GM18517 (cell line): Measurements from ENCODE around the gene RIN3.
"Not testable (repeated sequence)": the region's sequence is repeated elsewhere in the genome, so short reads cannot be mapped to it uniquely, and the experiment has no call there.

Experiments
- ATAC-seq: cut with Tn5 transposase; IDR thresholded peaks from one replicate; pipeline ENCODE4 v1.9.1; 2021; ENCODE audit warnings: mild to moderate bottlenecking, moderate library complexity; ENCODE audit not compliant: unreplicated experiment

RIN3 gene

GRCh38 chr14:92622311-92622710, 108.7 kb downstream of the RIN3 start:
- ATAC-seq = no peak

- ATAC-seq = no peak
Observed at GRCh38 chr14:92624764-92625163, 111.2 kb downstream of the RIN3 start.

DNA sequence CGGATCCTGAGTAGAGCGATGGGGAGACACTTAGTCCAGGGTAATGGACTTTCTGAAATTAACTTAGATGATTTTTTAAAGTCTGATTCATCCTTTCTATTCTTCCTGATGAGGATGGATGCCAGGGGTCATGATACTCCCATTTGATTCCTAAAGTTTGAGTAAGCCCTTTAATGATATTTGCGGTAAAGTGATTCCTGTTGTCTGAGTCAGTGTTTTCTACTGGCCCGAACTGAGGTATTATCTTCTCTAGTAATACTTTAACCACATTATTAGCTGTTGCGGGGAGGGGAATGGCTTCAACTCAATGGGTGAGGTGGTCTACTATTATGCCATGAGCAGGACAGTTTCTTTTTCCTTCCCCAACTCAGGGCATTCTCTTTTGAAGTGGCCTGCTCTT, 111.6 kb downstream of the RIN3 start:
- ATAC-seq = no peak

DNA sequence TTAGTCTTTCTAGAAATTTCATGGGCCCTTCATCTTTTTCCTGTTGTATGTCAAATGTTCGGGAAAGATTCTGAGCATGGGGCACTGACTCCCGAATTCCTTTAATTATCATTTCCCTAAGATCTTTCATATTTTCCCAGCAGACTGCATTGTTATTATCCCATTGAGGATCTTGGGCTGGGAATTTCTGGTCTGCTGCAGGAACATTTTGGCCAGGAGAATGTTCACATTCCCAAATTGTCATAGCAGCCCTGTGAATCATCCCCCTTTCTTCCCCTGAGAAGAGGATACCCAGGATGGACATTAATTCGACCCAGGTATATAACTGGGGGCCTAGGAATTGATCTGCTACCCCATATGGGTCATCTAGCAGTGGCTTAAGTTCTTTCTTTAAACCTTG, 112.5 kb downstream of the RIN3 start:
- ATAC-seq = no peak

DNA sequence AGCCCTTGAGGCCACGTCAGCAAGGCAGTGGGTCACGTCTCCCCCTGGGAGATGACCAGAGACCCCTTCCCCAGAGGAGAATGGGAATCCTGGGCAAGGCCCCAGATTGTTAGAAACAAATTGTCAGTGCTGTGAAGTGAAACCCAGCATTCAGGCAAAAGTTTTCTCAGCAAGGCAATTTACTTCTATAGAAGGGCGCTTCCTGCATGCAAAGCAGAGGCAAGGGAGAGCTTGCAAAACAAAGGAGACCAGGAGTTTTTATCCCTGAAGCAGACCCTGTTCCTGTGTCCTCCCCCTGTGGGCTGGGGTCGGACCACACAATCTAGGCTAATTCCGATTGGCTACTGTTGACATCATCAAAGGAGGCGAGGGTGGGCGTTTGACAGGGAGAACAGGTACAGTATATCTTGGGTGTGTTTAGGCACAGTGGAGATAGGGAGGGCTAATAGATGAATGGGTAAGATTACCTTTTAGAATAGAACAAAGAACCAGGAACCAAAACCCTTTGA, 114.2 kb downstream of the RIN3 start:
- ATAC-seq = no peak

GRCh38 chr14:92628636-92629035, 115.1 kb downstream of the RIN3 start:
- no peak for ATAC-seq

DNA sequence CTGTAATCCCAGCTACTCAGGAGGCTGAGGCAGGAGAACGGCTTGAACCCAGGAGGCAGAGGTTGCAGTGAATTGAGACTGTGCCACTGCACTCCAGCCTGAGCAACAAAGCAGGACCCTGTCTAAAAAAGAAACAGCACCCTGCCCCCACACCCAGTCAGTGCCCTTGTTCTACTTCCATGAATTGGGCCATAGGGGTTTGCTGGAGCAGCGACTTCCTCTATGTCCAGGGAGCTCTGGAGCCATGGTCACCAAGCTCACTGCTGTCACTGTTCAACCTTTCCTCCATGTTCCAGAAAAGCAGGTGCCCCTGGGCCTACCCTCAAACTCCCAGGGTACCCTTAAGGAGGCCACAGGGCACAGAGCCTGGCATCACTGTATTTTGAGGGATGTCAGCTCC, 116.8 kb downstream of the RIN3 start:
- ATAC-seq = no peak

DNA sequence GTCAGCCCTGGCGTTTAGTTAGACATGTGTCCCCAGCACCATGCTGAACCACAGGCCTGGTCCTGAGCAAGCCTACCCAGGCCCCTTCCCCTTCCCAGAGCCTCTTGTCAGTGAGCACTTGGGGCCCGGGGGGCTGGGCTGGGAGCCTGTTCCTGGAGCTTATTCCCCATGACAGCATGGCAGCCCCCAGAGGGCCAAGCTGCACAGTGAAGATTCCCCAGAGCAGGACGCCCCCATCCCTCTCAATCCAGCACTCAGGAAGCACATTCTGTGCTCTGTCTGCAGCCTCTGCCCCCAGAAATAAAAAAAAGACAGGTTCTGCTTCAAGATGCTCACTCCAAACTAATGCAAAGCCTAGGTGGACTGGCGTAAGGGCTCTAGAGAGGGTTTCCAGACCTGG, 117.5 kb downstream of the RIN3 start:
- no peak for ATAC-seq

GRCh38 chr14:92632546-92633273, 119.1 kb downstream of the RIN3 start:
- no peak for ATAC-seq

DNA sequence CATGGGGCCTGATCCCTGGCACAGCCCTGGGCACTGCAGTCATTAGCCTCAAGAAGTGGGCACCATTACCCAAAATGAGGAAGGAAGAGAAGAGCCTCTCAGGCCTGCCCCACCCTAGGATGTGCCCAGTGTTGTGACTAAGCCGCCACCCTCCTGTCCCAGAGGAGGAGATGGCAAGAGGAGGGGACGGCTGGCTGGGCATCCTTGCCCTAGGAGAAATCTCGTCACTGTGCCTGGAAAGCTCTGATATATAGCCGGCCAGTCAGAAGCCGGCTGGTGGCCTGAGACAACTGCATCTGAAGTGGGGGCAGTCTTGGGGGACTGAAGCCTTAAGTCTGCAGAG, 119.7 kb downstream of the RIN3 start:
- ATAC-seq = no peak

- ATAC-seq = no peak
Observed at GRCh38 chr14:92633724-92634123, 120.1 kb downstream of the RIN3 start.

DNA sequence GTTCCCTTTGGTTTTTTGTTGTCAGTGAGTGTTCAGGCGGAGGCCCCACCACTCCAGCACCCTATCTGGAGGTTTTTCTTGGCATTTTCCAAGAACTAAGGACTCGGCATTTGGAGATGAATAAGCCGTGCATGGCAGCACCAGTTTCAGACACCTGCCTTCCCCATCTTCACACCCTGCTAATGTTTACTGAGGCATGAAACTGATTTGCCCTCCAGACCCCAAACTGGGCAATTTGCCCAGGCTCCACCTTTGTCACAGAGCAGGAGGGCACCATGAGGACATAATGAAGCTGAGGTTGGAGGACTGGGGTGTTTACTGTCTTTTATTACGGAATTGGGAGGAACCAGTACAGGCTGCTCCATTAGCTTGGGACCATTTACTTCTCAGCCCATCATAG, 121.5 kb downstream of the RIN3 start:
- ATAC-seq = no peak

- no peak for ATAC-seq
Observed at GRCh38 chr14:92635896-92636295, 122.3 kb downstream of the RIN3 start.

DNA sequence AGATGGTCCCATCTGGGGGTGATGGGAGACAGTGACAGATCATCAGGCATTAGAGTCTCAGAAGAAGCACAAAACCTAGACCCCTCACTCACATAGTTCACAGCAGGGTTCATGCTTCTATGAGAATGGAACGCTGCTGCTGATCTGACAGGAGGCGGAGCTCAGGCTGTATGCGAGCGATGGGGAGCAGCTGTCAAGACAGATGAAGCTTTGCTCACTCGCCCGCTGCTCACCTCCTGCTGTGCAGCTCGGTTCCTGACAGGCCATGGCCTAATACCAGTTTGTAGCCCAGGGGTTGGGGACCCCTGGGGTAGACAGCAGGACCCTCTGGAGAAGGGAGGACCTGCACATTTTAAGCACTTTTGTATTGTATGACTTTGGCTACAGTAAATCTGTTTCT, 123.6 kb downstream of the RIN3 start:
- no peak for ATAC-seq

DNA sequence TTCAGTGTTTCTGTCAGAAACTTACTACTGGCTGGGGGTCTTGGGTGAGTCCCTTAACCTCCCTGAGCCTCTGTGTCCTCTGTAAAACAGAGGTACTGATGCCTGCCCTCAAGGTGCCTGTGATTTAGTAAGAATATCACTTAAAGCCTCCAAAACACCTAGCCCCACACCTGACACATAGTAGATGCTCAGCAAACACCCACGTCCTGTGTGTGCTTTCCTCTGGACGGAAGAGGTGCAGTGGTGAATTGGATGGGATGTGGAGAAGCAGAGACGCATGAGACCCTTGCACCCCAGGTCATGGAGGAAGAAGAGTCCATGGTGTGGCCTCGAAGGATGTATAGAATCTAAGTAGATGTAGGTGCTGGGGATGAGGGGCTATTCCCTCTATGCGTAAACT, 124.3 kb downstream of the RIN3 start:
- ATAC-seq = no peak

DNA sequence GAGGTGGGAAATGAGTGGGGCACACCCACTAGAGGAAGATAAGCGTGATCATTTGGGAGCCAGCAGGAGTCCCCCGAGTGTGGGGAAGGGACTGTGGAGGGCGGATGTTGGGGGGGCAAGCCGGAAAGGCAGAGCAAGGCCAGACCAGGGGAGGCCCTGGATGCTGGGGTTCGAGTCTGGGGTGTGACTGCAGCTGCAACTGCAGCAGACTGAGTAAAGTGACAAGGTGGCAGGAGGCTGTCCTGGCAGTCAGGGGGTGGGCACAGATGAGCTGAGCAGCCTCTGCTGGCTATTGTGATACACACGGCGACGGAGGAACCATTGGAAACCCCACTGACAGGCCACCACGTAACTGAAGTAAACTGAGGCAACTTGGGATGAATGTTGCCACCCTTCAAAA, 124.7 kb downstream of the RIN3 start:
- no peak for ATAC-seq

DNA sequence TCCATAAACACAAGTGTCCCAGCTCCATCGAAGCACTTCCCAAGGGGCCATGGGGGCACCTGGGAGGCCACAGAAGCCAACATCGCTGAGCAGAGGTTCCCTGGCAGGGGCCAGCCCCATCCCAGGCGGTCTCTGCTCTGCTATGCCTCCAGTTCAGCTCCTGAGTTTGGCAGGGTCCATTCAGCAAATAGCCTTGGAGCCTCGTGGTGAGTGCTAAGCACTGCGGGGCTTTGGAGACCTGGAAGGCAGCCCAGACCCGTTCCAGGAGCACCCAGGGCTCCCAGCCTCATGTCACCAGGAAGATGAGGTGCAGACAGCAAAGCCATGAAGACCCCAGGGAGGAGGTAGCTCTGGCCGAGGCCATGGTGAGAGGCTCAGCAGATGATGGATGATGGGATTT, 125.3 kb downstream of the RIN3 start:
- ATAC-seq = no peak

DNA sequence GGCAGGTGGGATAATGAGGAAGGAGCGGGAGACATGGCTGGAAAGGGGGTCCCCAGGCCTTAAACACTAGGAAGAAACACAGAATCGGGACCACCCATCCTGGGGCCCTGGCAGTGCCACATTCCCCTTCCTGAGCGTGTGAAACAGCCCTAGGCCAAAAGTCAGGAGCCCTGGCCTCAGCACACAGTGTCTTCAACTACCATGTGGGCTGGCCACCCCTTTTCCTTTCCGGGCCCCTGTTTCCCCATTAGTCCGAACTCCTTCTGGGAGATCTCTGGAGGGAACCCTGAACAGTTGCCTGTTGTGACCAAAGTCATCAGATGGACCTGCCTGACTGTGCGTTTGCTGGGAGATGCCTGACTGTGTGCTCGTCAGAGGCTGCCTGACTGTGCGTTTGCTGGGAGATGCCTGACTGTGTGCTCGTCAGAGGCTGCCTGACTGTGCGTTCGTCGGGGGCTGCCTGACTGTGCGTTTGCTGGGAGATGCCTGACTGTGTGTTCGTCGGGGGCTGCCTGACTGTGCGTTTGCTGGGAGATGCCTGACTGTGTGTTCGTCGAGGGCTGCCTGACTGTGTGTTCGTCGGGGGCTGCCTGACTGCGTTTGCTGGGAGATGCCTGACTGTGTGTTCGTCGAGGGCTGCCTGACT, 126.0 kb downstream of the RIN3 start:
- ATAC-seq = not testable (repeated sequence)

DNA sequence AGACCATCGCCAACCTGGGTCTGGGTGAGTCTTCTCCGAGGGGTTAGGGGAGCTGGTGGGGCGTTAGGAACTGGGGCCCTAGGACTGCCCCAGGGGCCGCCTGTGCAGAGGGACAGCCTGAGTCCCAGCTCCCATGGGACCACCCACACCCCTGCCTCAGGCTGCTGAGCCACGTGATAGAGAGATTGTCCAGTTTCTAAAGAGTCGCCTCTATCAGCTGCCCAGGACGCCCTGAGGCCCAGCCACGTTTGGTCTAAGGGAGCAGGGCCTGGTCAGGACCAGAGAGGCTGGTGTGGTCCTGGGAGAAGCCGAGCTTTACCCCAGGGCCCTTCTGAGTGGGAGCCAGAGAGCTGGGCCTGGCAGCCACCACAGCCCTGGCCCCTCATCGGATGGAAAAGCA, 127.7 kb downstream of the RIN3 start:
- ATAC-seq = no peak

DNA sequence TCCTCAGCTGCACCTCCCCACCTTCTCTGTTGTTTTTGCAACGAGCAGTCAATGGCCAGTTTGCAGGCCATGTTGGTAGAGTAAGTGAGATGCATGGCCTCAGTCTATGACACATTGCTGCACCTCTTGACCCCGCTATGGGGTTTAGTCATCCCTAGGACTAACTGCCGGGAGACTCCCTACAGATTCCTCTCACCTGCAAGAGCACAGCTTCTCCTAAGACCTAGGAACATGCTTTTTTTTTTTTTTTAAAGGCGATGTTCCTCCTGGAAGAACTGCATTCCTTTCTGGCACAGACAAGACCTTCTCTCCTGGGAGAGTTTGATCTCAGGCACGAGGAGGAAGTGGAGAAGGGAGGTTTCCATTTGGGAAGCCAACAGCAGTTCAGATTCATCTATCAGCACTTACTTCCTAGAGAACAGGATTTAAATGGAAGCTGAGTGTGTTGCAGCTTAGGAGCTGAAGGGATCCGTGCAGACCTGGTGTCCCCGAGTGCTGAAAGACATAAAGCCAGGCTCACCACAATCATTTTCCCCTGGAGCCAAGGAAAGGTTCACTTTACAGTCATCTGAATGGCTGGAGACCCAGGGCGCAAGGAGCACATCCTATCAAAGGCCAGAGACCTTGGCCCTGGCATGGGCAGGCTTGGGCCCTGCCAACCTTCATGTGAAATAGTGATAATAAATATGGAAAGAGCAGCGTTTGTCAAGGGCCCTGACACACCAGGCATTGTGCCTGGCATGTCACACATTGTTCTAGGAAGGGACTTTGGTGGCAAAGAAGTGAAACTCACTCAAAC, 130.8 kb downstream of the RIN3 start:
- ATAC-seq = no peak

- no peak for ATAC-seq
Observed at GRCh38 chr14:92644970-92645515, 131.5 kb downstream of the RIN3 start.
